GM10266 (cell line): Measurements from ENCODE around the gene UGT1A4.

Experiments used
- DNase-seq: peaks from one replicate; pipeline ENCODE4 v3.0.0; 2012; ENCODE audit errors: extremely low spot score
- TF ChIP-seq, protein P1 (sequence below): IDR thresholded peaks from 2 replicates; pipeline ENCODE4 v1.5.1; 2012; ENCODE audit warnings: mild to moderate bottlenecking, low read depth; ENCODE audit not compliant: control insufficient read depth, insufficient read depth; ENCODE audit errors: missing control alignments

The UGT1A4 gene

DNA sequence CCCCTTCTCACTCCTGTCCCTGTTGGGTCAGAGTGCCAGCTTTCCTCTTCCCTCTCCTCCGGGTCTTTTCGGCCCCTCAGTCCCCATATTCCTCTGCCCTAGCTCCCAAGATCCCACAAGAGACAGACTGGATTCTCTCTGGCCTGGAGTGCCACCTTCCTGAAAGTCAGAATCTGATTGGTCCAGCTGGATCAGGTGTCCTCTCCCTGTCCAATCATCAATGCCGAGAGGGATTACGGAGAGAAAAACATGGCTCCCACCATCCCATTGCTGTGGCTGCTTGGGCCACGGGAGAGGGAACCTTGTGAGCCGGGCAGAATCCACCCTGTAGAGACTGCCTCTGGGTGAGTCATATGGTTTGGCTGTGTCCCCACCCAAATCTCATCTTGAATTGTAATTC, 56.9 kb downstream of the UGT1A4 start:
- TF ChIP-seq, protein P1, sequence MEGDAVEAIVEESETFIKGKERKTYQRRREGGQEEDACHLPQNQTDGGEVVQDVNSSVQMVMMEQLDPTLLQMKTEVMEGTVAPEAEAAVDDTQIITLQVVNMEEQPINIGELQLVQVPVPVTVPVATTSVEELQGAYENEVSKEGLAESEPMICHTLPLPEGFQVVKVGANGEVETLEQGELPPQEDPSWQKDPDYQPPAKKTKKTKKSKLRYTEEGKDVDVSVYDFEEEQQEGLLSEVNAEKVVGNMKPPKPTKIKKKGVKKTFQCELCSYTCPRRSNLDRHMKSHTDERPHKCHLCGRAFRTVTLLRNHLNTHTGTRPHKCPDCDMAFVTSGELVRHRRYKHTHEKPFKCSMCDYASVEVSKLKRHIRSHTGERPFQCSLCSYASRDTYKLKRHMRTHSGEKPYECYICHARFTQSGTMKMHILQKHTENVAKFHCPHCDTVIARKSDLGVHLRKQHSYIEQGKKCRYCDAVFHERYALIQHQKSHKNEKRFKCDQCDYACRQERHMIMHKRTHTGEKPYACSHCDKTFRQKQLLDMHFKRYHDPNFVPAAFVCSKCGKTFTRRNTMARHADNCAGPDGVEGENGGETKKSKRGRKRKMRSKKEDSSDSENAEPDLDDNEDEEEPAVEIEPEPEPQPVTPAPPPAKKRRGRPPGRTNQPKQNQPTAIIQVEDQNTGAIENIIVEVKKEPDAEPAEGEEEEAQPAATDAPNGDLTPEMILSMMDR = no peak
- DNase-seq = no peak

GRCh38 chr2:233778030-233778429, 59.5 kb downstream of the UGT1A4 start, which contains the start of gene MROH2A:
TSS of gene MROH2A (plus strand) at chr2:233778330. CDS start at chr2:233779359, 1,029 bp downstream.
- TF ChIP-seq, protein P1 = no peak
- DNase-seq = no peak

GRCh38 chr2:233779722-233780121, 61.2 kb downstream of the UGT1A4 start:
- no peak for DNase-seq
- TF ChIP-seq, protein P1 = no peak

GRCh38 chr2:233780771-233781170, 62.2 kb downstream of the UGT1A4 start:
- no peak for DNase-seq
- TF ChIP-seq, protein P1 = no peak

GRCh38 chr2:233789554-233789953, 71.0 kb downstream of the UGT1A4 start:
- TF ChIP-seq, protein P1 = no peak
- DNase-seq = no peak

- DNase-seq = no peak
- TF ChIP-seq, protein P1 = no peak
These were observed 72.8 kb downstream of the UGT1A4 start for GRCh38 chr2:233791151-233791882.

GRCh38 chr2:233791883-233792329, 73.4 kb downstream of the UGT1A4 start:
- DNase-seq = no peak
- TF ChIP-seq, protein P1 = no peak
